GM19099 (cell line): ENCODE measurements around the gene RAB42.
A peak's percentile ranks its signal among the peaks of the same experiment; 100 is the strongest.

ENCODE experiments used
- POLR2A ChIP-seq: IDR thresholded peaks from 3 replicates; pipeline ENCODE4 v1.6.1; 2011; ENCODE audit warnings: low read depth; ENCODE audit not compliant: insufficient read length; ENCODE audit errors: extremely low read depth

Gene RAB42

GRCh38 chr1:28591708-28592320, at the start of gene RAB42:
TSS of gene RAB42 (plus strand) at chr1:28592265. CDS start at chr1:28592512, 247 bp downstream.
- TF ChIP-seq POLR2A: no peak

GRCh38 chr1:28545246-28545628, 46.8 kb upstream of the RAB42 start:
- TF ChIP-seq POLR2A: no peak

GRCh38 chr1:28548318-28548717, 43.7 kb upstream of the RAB42 start:
- TF ChIP-seq POLR2A: no peak

- TF ChIP-seq POLR2A: no peak
Observed at GRCh38 chr1:28551381-28551780, 40.7 kb upstream of the RAB42 start.

GRCh38 chr1:28552758-28553663, 39.1 kb upstream of the RAB42 start, which contains the start of gene TRNAU1AP:
TSS of gene TRNAU1AP (plus strand) at chr1:28553085. CDS start at chr1:28553111, 26 bp downstream.
- TF ChIP-seq POLR2A: peak; percentile 85

GRCh38 chr1:28560886-28561285, 31.2 kb upstream of the RAB42 start:
- no peak for TF ChIP-seq POLR2A

- no peak for TF ChIP-seq POLR2A
Observed at GRCh38 chr1:28564310-28564709, 27.8 kb upstream of the RAB42 start.

GRCh38 chr1:28565040-28565439, 27.0 kb upstream of the RAB42 start:
- no peak for TF ChIP-seq POLR2A

- TF ChIP-seq POLR2A: no peak
Observed at GRCh38 chr1:28565726-28566125, 26.3 kb upstream of the RAB42 start.

GRCh38 chr1:28566931-28567330, 25.1 kb upstream of the RAB42 start:
- no peak for TF ChIP-seq POLR2A

- TF ChIP-seq POLR2A: no peak
Observed at GRCh38 chr1:28571911-28572310, 20.2 kb upstream of the RAB42 start.

- no peak for TF ChIP-seq POLR2A
Observed at GRCh38 chr1:28573564-28573963, 18.5 kb upstream of the RAB42 start.

GRCh38 chr1:28577052-28577678, 14.9 kb upstream of the RAB42 start:
- peak; percentile 44 for TF ChIP-seq POLR2A

- TF ChIP-seq POLR2A: no peak
Observed at GRCh38 chr1:28577738-28578536, 14.1 kb upstream of the RAB42 start.

GRCh38 chr1:28578696-28579218, 13.3 kb upstream of the RAB42 start:
- no peak for TF ChIP-seq POLR2A

- peak; percentile 9 for TF ChIP-seq POLR2A
Observed at GRCh38 chr1:28579401-28579800, 12.7 kb upstream of the RAB42 start.
